HEK293 (cell line): ENCODE results near the gene RGS12.

Experiments
- CTCF ChIA-PET: fragments of 350-600 bp; formaldehyde crosslinking; extraction: SDS; loops from one replicate; lab custom pipeline; 2021; ENCODE audit warnings: antibody characterized with exemption; lab: Yijun Ruan, JAX
- POLR2A ChIA-PET: fragments of 300-600 bp; formaldehyde crosslinking; extraction: SDS; loops from one replicate; lab custom pipeline; 2020; ENCODE audit warnings: antibody characterized with exemption, inconsistent platforms; lab: Yijun Ruan, JAX
- H3K27ac ChIP-seq: fragments of 200-500 bp; sonication (Bioruptor generic); 2 replicates; pipeline ENCODE4 v1.5.1; 2014; ENCODE audit warnings: low read depth, low read length, control low read depth, inconsistent platforms; ENCODE audit errors: extremely low read depth
- H3K36me3 ChIP-seq, 2 experiments: fragments of 200-500 bp in 1 of 2; sonication (Bioruptor generic) in 1 of 2; 1 replicate in 1 of 2; 2 replicates in 1 of 2; pipeline ENCODE4 v1.5.1; 2014 to 2017; ENCODE audit warnings: inconsistent platforms in 2 of 2, low read length in 2 of 2; ENCODE audit not compliant: control insufficient read depth in 2 of 2, insufficient read depth in 1 of 2
- H3K4me1 ChIP-seq: fragments of 200-500 bp; sonication (Bioruptor generic); 2 replicates; pipeline ENCODE4 v1.5.1; 2014; ENCODE audit warnings: mild to moderate bottlenecking, low read length, inconsistent platforms; ENCODE audit not compliant: control insufficient read depth, insufficient read depth
- H3K4me3 ChIP-seq: 2 replicates; pipeline ENCODE4 v1.5.1; 2011; ENCODE audit warnings: low read depth, mild to moderate bottlenecking, control low read depth, low read length, moderate library complexity
- H3K9me3 ChIP-seq: fragments of 200-500 bp; sonication (Bioruptor generic); 2 replicates; pipeline ENCODE4 v1.5.1; 2014; ENCODE audit warnings: low read depth, low read length, inconsistent platforms; ENCODE audit not compliant: control insufficient read depth, insufficient read depth
- CTCF ChIP-seq: fragments of 450-650 bp; formaldehyde crosslinking; IDR thresholded peaks from 2 replicates; pipeline ENCODE4 v1.5.1; 2016; ENCODE audit warnings: missing biosample characterization, missing genetic modification characterization
- HOXA7 ChIP-seq: sonication (generic); formaldehyde crosslinking; IDR thresholded peaks from 2 replicates; pipeline ENCODE4 v1.8.1; 2022; ENCODE audit warnings: missing genetic modification reagents, borderline replicate concordance
- IKZF3 ChIP-seq: fragments of 450-650 bp; IDR thresholded peaks from 2 replicates; pipeline ENCODE4 v1.5.0; 2018; ENCODE audit warnings: missing biosample characterization, mild to moderate bottlenecking, missing genetic modification characterization, moderate library complexity
- KLF8 ChIP-seq: fragments of 450-650 bp; formaldehyde crosslinking; IDR thresholded peaks from 2 replicates; pipeline ENCODE4 v1.5.1; 2016; ENCODE audit warnings: missing biosample characterization, missing genetic modification characterization
- REPIN1 ChIP-seq: fragments of 450-650 bp; formaldehyde crosslinking; IDR thresholded peaks from 2 replicates; pipeline ENCODE4 v1.5.1; 2017; ENCODE audit warnings: missing biosample characterization, missing genetic modification characterization, low read depth
- SALL2 ChIP-seq: fragments of 450-650 bp; formaldehyde crosslinking; IDR thresholded peaks from 2 replicates; pipeline ENCODE4 v1.5.0; 2017; ENCODE audit warnings: missing biosample characterization, mild to moderate bottlenecking, missing genetic modification characterization, borderline replicate concordance
- SCRT1 ChIP-seq: fragments of 450-650 bp; formaldehyde crosslinking; IDR thresholded peaks from 2 replicates; pipeline ENCODE4 v1.5.1; 2016; ENCODE audit warnings: missing biosample characterization, missing genetic modification characterization, borderline replicate concordance
- SP2 ChIP-seq: fragments of 450-650 bp; formaldehyde crosslinking; IDR thresholded peaks from 2 replicates; pipeline ENCODE4 v1.5.1; 2016; ENCODE audit warnings: missing biosample characterization, missing genetic modification characterization
- TSHZ1 ChIP-seq: fragments of 450-650 bp; formaldehyde crosslinking; IDR thresholded peaks from 2 replicates; pipeline ENCODE4 v1.5.1; 2016; ENCODE audit warnings: missing biosample characterization, missing genetic modification characterization, borderline replicate concordance
- ZBTB20 ChIP-seq: fragments of 450-650 bp; formaldehyde crosslinking; IDR thresholded peaks from 2 replicates; pipeline ENCODE4 v1.5.1; 2016; ENCODE audit warnings: missing biosample characterization, missing genetic modification characterization
- ZNF169 ChIP-seq: fragments of 450-650 bp; formaldehyde crosslinking; IDR thresholded peaks from 2 replicates; pipeline ENCODE4 v1.5.1; 2016; ENCODE audit warnings: missing biosample characterization, missing genetic modification characterization
- ZNF366 ChIP-seq: fragments of 450-650 bp; formaldehyde crosslinking; conservative IDR thresholded peaks from 2 replicates; pipeline ENCODE4 v1.5.1; 2016; ENCODE audit warnings: missing biosample characterization, missing genetic modification characterization
- ZNF473 ChIP-seq: fragments of 450-650 bp; formaldehyde crosslinking; IDR thresholded peaks from 2 replicates; pipeline ENCODE4 v1.5.1; 2017; ENCODE audit warnings: missing biosample characterization, missing genetic modification characterization
- ZNF548 ChIP-seq: fragments of 450-650 bp; formaldehyde crosslinking; IDR thresholded peaks from 2 replicates; pipeline ENCODE4 v1.5.1; 2016; ENCODE audit warnings: missing biosample characterization, missing genetic modification characterization
- ZNF596 ChIP-seq: fragments of 450-650 bp; IDR thresholded peaks from 2 replicates; pipeline ENCODE4 v1.5.0; 2018; ENCODE audit warnings: missing biosample characterization, mild to moderate bottlenecking, missing genetic modification characterization, moderate library complexity
- ZNF621 ChIP-seq: fragments of 450-650 bp; formaldehyde crosslinking; IDR thresholded peaks from 2 replicates; pipeline ENCODE4 v1.5.1; 2017; ENCODE audit warnings: missing biosample characterization, missing genetic modification characterization
- ZNF629 ChIP-seq: fragments of 450-650 bp; formaldehyde crosslinking; IDR thresholded peaks from 2 replicates; pipeline ENCODE4 v1.5.1; 2017; ENCODE audit warnings: missing biosample characterization, missing genetic modification characterization
- ZNF639 ChIP-seq: fragments of 450-650 bp; formaldehyde crosslinking; IDR thresholded peaks from 2 replicates; pipeline ENCODE4 v1.5.1; 2016; ENCODE audit warnings: missing biosample characterization, missing genetic modification characterization
- ZNF660 ChIP-seq: fragments of 450-650 bp; IDR thresholded peaks from 2 replicates; pipeline ENCODE4 v1.5.1; 2018; ENCODE audit warnings: missing biosample characterization, mild to moderate bottlenecking, missing genetic modification characterization
- ZNF677 ChIP-seq: fragments of 450-650 bp; IDR thresholded peaks from 2 replicates; pipeline ENCODE4 v1.5.0; 2018; ENCODE audit warnings: missing biosample characterization, mild to moderate bottlenecking, missing genetic modification characterization, moderate library complexity
- ZNF747 ChIP-seq: fragments of 450-650 bp; formaldehyde crosslinking; IDR thresholded peaks from 2 replicates; pipeline ENCODE4 v1.5.1; 2016; ENCODE audit warnings: missing biosample characterization, missing genetic modification characterization
- ZNF768 ChIP-seq: fragments of 450-650 bp; formaldehyde crosslinking; IDR thresholded peaks from 2 replicates; pipeline ENCODE4 v1.5.1; 2018; ENCODE audit warnings: missing biosample characterization, mild to moderate bottlenecking, missing genetic modification characterization
- ZSCAN23 ChIP-seq: fragments of 450-650 bp; formaldehyde crosslinking; IDR thresholded peaks from 2 replicates; pipeline ENCODE4 v1.5.1; 2016; ENCODE audit warnings: missing biosample characterization, missing genetic modification characterization
- ZSCAN5A ChIP-seq: fragments of 450-650 bp; formaldehyde crosslinking; IDR thresholded peaks from 2 replicates; pipeline ENCODE4 v1.5.1; 2016; ENCODE audit warnings: missing biosample characterization, missing genetic modification characterization

RGS12 gene

GRCh38 chr4:3307891-3308575, 15.2 kb downstream of the RGS12 start:
- H3K4me1 ChIP-seq, result no peaks in the 10 kb centered on the region
- H3K4me3 ChIP-seq, result no peak overlapping the region
- no peaks in the 10 kb centered on the region for H3K36me3 ChIP-seq
- TF ChIP-seq ZNF548 (tag by site-specific recombination), result no peak
- no peak for TF ChIP-seq TSHZ1 (tag by site-specific recombination)
- TF ChIP-seq IKZF3, result no peak
- TF ChIP-seq ZNF629 (tag by site-specific recombination), result no peak
- no peak for TF ChIP-seq ZNF621 (tag by site-specific recombination)
- no peaks in the 10 kb centered on the region for H3K9me3 ChIP-seq
- POLR2A ChIA-PET, result no interaction called here
- CTCF ChIA-PET, result no interaction called here
- H3K27ac ChIP-seq, result no peak overlapping the region

- ChIA-PET CTCF (no interaction called here), POLR2A (no interaction called here)
- Histone ChIP-seq H3K4me1 (no peaks in the 10 kb centered on the region), H3K27ac (no peak overlapping the region), H3K36me3 (no peaks in the 10 kb centered on the region), H3K9me3 (no peaks in the 10 kb centered on the region), H3K4me3 (no peak overlapping the region)
- no peak for TF ChIP-seq KLF8 (tag by site-specific recombination)
- no peak for TF ChIP-seq ZSCAN23
- TF ChIP-seq ZBTB20 (tag by site-specific recombination), result no peak
- no peak for TF ChIP-seq SALL2
- no peak for TF ChIP-seq ZNF660
- TF ChIP-seq ZNF169 (tag by site-specific recombination), result no peak
- TF ChIP-seq SP2 (tag by site-specific recombination), result no peak
- TF ChIP-seq ZNF596, result no peak
- TF ChIP-seq ZNF747, result no peak
- TF ChIP-seq ZNF639, result no peak
- no peak for TF ChIP-seq ZNF768 (tag by site-specific recombination)
- no peak for TF ChIP-seq ZSCAN5A
- no peak for TF ChIP-seq CTCF (tag by site-specific recombination)
- no peak for TF ChIP-seq REPIN1 (tag by site-specific recombination)
- TF ChIP-seq ZNF366 (tag by site-specific recombination), result no peak
- TF ChIP-seq HOXA7 (CRISPR knock-in tag), result no peak
- no peak for TF ChIP-seq ZNF677 (tag by site-specific recombination)
- TF ChIP-seq SCRT1 (tag by site-specific recombination), result no peak
- no peak for TF ChIP-seq ZNF473 (tag by site-specific recombination)
Measured at GRCh38 chr4:3308691-3309090, 15.9 kb downstream of the RGS12 start.
